ENCODE measurements around the gene CFAP299. TPM values are rescaled to one million over a fixed set of nuclear protein-coding genes. Genes with fewer than 3 reads are reported as not detected.

CFAP299 gene
- total RNA-seq, 1 experiment from 2014 or later: not detected

GRCh38 chr4:80393246-80393969 lies 57.9 kb downstream of the CFAP299 start:
- H3K27ac ChIP-seq (ENCODE audit: low read depth, low read length, poor library complexity, severe bottlenecking): no peak overlapping the region
- TF ChIP-seq EZH2 (IDR thresholded peaks at IDR 0.05; ENCODE audit: borderline replicate concordance, low read depth, low read length, poor library complexity, severe bottlenecking) (no peak), CTCF (conservative IDR thresholded peaks at IDR 0.05; ENCODE audit: low read depth, low read length) (no peak)
- H3K36me3 ChIP-seq (ENCODE audit: insufficient read depth, low read length, poor library complexity, severe bottlenecking): no peaks in the 10 kb centered on the region
- CTCF ChIA-PET: no interaction called here
- DNase-seq (ENCODE audit: low spot score): no peak
- no peaks in the 10 kb centered on the region for H3K9me3 ChIP-seq (ENCODE audit: low read depth, low read length, poor library complexity, severe bottlenecking)
- BruUV-seq (replicated peaks): no TSS peak
- H3K4me1 ChIP-seq (ENCODE audit: insufficient read depth, low read length, poor library complexity, severe bottlenecking): no peaks in the 10 kb centered on the region
- POLR2A ChIA-PET (ENCODE audit: low non-redundant PET): no interaction called here
- no peak overlapping the region for H3K4me3 ChIP-seq (ENCODE audit: low read depth, low read length, poor library complexity, severe bottlenecking)
- intact Hi-C loops (cut with micrococcal nuclease; ENCODE audit: unreplicated experiment): no loop called here
- H3K27me3 ChIP-seq (replicated peaks; ENCODE audit: insufficient read depth, low read depth, low read length, poor library complexity): no peaks in the 10 kb centered on the region

GRCh38 chr4:80393970-80394250 lies 58.4 kb downstream of the CFAP299 start:
- no peaks in the 10 kb centered on the region for H3K9me3 ChIP-seq (ENCODE audit: low read depth, low read length, poor library complexity, severe bottlenecking)
- DNase-seq (ENCODE audit: low spot score): no peak
- intact Hi-C loops (cut with micrococcal nuclease; ENCODE audit: unreplicated experiment): no loop called here
- no peak overlapping the region for H3K4me3 ChIP-seq (ENCODE audit: low read depth, low read length, poor library complexity, severe bottlenecking)
- TF ChIP-seq EZH2 (IDR thresholded peaks at IDR 0.05; ENCODE audit: borderline replicate concordance, low read depth, low read length, poor library complexity, severe bottlenecking) (no peak), CTCF (conservative IDR thresholded peaks at IDR 0.05; ENCODE audit: low read depth, low read length) (no peak)
- H3K27me3 ChIP-seq (replicated peaks; ENCODE audit: insufficient read depth, low read depth, low read length, poor library complexity): no peaks in the 10 kb centered on the region
- H3K36me3 ChIP-seq (ENCODE audit: insufficient read depth, low read length, poor library complexity, severe bottlenecking): no peaks in the 10 kb centered on the region
- BruUV-seq (replicated peaks): no TSS peak
- H3K27ac ChIP-seq (ENCODE audit: low read depth, low read length, poor library complexity, severe bottlenecking): no peak overlapping the region
- ChIA-PET CTCF (no interaction called here), POLR2A (ENCODE audit: low non-redundant PET) (no interaction called here)
- no peaks in the 10 kb centered on the region for H3K4me1 ChIP-seq (ENCODE audit: insufficient read depth, low read length, poor library complexity, severe bottlenecking)

GRCh38 chr4:80407246-80407645 lies 71.7 kb downstream of the CFAP299 start:
- H3K27me3 ChIP-seq (replicated peaks; ENCODE audit: insufficient read depth, low read depth, low read length, poor library complexity): no peaks in the 10 kb centered on the region
- no peaks in the 10 kb centered on the region for H3K4me1 ChIP-seq (ENCODE audit: insufficient read depth, low read length, poor library complexity, severe bottlenecking)
- ChIA-PET CTCF (no interaction called here), POLR2A (ENCODE audit: low non-redundant PET) (no interaction called here)
- H3K27ac ChIP-seq (ENCODE audit: low read depth, low read length, poor library complexity, severe bottlenecking): no peak overlapping the region
- TF ChIP-seq CTCF (conservative IDR thresholded peaks at IDR 0.05; ENCODE audit: low read depth, low read length) (no peak), EZH2 (IDR thresholded peaks at IDR 0.05; ENCODE audit: borderline replicate concordance, low read depth, low read length, poor library complexity, severe bottlenecking) (no peak)
- intact Hi-C loops (cut with micrococcal nuclease; ENCODE audit: unreplicated experiment): no loop called here
- no TSS peak for BruUV-seq (replicated peaks)
- no peak overlapping the region for H3K4me3 ChIP-seq (ENCODE audit: low read depth, low read length, poor library complexity, severe bottlenecking)
- no peaks in the 10 kb centered on the region for H3K36me3 ChIP-seq (ENCODE audit: insufficient read depth, low read length, poor library complexity, severe bottlenecking)
- no peak for DNase-seq (ENCODE audit: low spot score)
- no peaks in the 10 kb centered on the region for H3K9me3 ChIP-seq (ENCODE audit: low read depth, low read length, poor library complexity, severe bottlenecking)
